NCI-H526 treated with DMSO at 0.1 percent for 48 hours (cell line): Measurements from ENCODE around the gene CHCHD6.

Source experiments
- DNase-seq: peaks from one replicate; lab custom pipeline; 2025; lab: John Stamatoyannopoulos, UW

The CHCHD6 gene

GRCh38 chr3:126743350-126743749, 39.3 kb downstream of the CHCHD6 start:
- DNase-seq, result no peak

GRCh38 chr3:126743781-126744180, 39.7 kb downstream of the CHCHD6 start:
- no peak for DNase-seq

GRCh38 chr3:126745760-126746394, 41.8 kb downstream of the CHCHD6 start:
- no peak for DNase-seq

- DNase-seq, result no peak
These were observed 42.5 kb downstream of the CHCHD6 start for GRCh38 chr3:126746395-126747177.

- no peak for DNase-seq
These were observed 43.7 kb downstream of the CHCHD6 start for GRCh38 chr3:126747768-126748167.

- no peak for DNase-seq
These were observed 44.9 kb downstream of the CHCHD6 start for GRCh38 chr3:126748701-126749546.

- DNase-seq, result no peak
These were observed 45.5 kb downstream of the CHCHD6 start for GRCh38 chr3:126749547-126749875.

- no peak for DNase-seq
These were observed 46.1 kb downstream of the CHCHD6 start for GRCh38 chr3:126749931-126750755.

GRCh38 chr3:126750756-126751121, 46.7 kb downstream of the CHCHD6 start:
- no peak for DNase-seq

GRCh38 chr3:126751611-126752302, 47.7 kb downstream of the CHCHD6 start:
- DNase-seq, result no peak

- peak; percentile 54 for DNase-seq
These were observed 48.5 kb downstream of the CHCHD6 start for GRCh38 chr3:126752303-126753190.

GRCh38 chr3:126753191-126754160, 49.4 kb downstream of the CHCHD6 start:
- DNase-seq, result no peak

GRCh38 chr3:126755866-126756265, 51.8 kb downstream of the CHCHD6 start:
- DNase-seq, result no peak

- DNase-seq, result no peak
These were observed 54.0 kb downstream of the CHCHD6 start for GRCh38 chr3:126758026-126758425.

GRCh38 chr3:126758882-126759281, 54.8 kb downstream of the CHCHD6 start:
- DNase-seq, result no peak

GRCh38 chr3:126760541-126760940, 56.5 kb downstream of the CHCHD6 start:
- no peak for DNase-seq

GRCh38 chr3:126763035-126763434, 59.0 kb downstream of the CHCHD6 start:
- no peak for DNase-seq

- DNase-seq, result no peak
These were observed 61.4 kb downstream of the CHCHD6 start for GRCh38 chr3:126765187-126766069.
